AG04450 (cell line): ENCODE measurements around the gene HSD17B8. TPM values are rescaled to one million over a fixed set of nuclear protein-coding genes. Genes with fewer than 3 reads are reported as not detected.

Source experiments
- CTCF ChIA-PET: fragments of 300-600, 350-600 bp; formaldehyde crosslinking; extraction: SDS; loops from one replicate; lab custom pipeline; 2022; ENCODE audit warnings: antibody characterized with exemption, inconsistent platforms; lab: Charles Lee
- POLR2A ChIA-PET: fragments of 350-600 bp; formaldehyde crosslinking; extraction: SDS; loops from one replicate; lab custom pipeline; 2021; ENCODE audit warnings: antibody characterized with exemption, inconsistent platforms; lab: Yijun Ruan, JAX
- DNase-seq: peaks from one replicate; pipeline ENCODE4 v3.0.0-alpha.2; 2011; ENCODE audit warnings: low read depth, low spot score
- H3K27ac ChIP-seq: one replicate; pipeline ENCODE4 v1.5.1; 2012; ENCODE audit warnings: low read depth, low read length, control low read depth
- H3K27me3 ChIP-seq: one replicate; pipeline ENCODE4 v1.6.0; 2012; ENCODE audit warnings: low read length; ENCODE audit not compliant: control insufficient read depth, insufficient read depth
- H3K4me3 ChIP-seq: 2 replicates; pipeline ENCODE4 v1.5.1; 2011; ENCODE audit warnings: mild to moderate bottlenecking, low read depth, low read length, control low read depth
- H3K9me3 ChIP-seq: 2 replicates; pipeline ENCODE4 v1.5.1; 2012; ENCODE audit warnings: low read length; ENCODE audit not compliant: control insufficient read depth, insufficient read depth
- polyA minus RNA-seq: library from RNA; depleted of rRNA, polyadenylated mRNA; stranded (reverse); fragments of >200 nt; gene quantifications from 2 replicates; pipeline ENCODE4 v1.2.3, GENCODE V29; 2011; rRNA and poly(A)+ RNA removed
- polyA plus RNA-seq: library from polyadenylated mRNA; depleted of rRNA; stranded (reverse); fragments of >200 nt; gene quantifications from 2 replicates; pipeline ENCODE4 v1.2.3, GENCODE V29; 2011; rRNA removed
- TF ChIP-seq, protein P1 (sequence below): IDR thresholded peaks from 2 replicates; pipeline ENCODE4 v1.5.1; 2011; ENCODE audit warnings: low read depth, low read length, control low read depth, inconsistent platforms

Gene HSD17B8
- polyA plus RNA-seq (4.9 and 5.7 TPM in 2 replicates), polyA minus RNA-seq (3.2 and 3.8 TPM in 2 replicates)

DNA sequence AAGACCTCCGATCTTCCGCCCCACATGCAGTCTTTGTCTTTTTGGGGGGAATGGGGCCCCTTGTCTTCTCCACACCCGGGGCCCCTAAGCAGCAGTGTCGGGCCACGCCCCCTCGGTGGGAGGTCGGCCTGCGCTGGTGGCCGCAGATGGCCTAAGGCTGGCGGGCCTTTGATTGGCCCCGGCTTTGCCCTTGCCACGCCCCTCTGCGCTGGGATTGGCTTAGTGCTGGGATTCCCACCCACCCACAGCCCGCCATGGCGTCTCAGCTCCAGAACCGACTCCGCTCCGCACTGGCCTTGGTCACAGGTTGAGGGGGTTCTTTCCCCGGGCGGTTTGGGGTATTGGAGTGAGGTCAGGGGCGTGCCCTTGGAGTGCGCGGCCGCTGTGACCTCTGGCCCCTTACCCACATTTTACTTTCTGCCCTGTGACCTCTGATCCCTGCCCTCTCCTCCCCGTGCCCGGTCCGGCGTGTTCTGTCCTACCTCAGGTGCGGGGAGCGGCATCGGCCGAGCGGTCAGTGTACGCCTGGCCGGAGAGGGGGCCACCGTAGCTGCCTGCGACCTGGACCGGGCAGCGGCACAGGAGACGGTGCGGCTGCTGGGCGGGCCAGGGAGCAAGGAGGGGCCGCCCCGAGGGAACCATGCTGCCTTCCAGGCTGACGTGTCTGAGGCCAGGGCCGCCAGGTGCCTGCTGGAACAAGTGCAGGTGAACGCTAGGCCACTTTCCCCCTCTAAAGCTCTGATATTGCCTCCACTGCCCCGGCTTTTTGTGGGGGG is at the start of gene HSD17B8:
Gene HSD17B8 (plus strand): TSS at position 241 of the 776 bp plus-strand sequence. CDS start 14 bp downstream, at position 255.
- ChIA-PET POLR2A (interaction anchor here (0.6 to 1.6 kb wide), 8 partner anchors 8 to 233 kb away, joined by 3 to 5 read pairs (median 4); no protein-coding TSS in a partner anchor), CTCF (interaction anchor here (1.3 kb wide), 1 partner anchor 271 kb away, joined by 3 read pairs; no protein-coding TSS in a partner anchor)
- peak; percentile 79 for DNase-seq

GRCh38 chr6:33156561-33156960 is 47.9 kb upstream of the HSD17B8 start:
- DNase-seq, result no peak
- ChIA-PET CTCF (no interaction called here), POLR2A (no interaction called here)
- H3K27me3 ChIP-seq, result peaks cover 18% of the 10 kb centered on the region
- H3K4me3 ChIP-seq, result no peak overlapping the region
- H3K27ac ChIP-seq, result no peak overlapping the region
- H3K9me3 ChIP-seq, result peaks cover 1% of the 10 kb centered on the region; the same call in 1 of the 2 replicates
- TF ChIP-seq, protein P1, sequence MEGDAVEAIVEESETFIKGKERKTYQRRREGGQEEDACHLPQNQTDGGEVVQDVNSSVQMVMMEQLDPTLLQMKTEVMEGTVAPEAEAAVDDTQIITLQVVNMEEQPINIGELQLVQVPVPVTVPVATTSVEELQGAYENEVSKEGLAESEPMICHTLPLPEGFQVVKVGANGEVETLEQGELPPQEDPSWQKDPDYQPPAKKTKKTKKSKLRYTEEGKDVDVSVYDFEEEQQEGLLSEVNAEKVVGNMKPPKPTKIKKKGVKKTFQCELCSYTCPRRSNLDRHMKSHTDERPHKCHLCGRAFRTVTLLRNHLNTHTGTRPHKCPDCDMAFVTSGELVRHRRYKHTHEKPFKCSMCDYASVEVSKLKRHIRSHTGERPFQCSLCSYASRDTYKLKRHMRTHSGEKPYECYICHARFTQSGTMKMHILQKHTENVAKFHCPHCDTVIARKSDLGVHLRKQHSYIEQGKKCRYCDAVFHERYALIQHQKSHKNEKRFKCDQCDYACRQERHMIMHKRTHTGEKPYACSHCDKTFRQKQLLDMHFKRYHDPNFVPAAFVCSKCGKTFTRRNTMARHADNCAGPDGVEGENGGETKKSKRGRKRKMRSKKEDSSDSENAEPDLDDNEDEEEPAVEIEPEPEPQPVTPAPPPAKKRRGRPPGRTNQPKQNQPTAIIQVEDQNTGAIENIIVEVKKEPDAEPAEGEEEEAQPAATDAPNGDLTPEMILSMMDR, result no peak

More for the DNA sequence above, at the start of gene HSD17B8:
- Histone ChIP-seq H3K9me3 (peaks cover 3% of the 10 kb centered on the region; the same call in 1 of the 2 replicates), H3K4me3 (peak within 1 kb of the TSS; percentile 76), H3K27ac (peak within 1 kb of the TSS; percentile 57), H3K27me3 (no peaks in the 10 kb centered on the region)
- TF ChIP-seq, protein P1, result no peak

DNA sequence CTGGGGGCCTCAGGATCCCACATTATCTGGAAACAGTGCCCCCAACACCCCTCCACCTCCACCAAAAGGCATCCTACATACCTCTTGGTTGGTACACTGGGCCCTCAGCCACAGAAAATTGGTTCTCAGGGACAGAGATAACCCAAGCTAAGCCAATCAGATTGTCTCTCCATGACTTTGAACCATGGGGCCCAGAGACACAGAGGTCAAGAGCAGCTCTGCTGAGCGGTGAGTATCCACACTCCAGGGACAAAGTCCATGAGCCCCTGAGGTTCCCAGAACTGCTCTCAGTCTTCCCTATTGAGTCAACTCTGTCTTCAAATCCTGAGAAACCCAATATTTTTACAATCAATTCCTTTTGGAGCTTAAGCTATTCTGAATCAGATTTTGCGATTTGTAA is 47.5 kb upstream of the HSD17B8 start:
- CTCF ChIA-PET, result no interaction called here

GRCh38 chr6:33160096-33160495 is 44.4 kb upstream of the HSD17B8 start:
- Histone ChIP-seq H3K27ac (no peak overlapping the region), H3K4me3 (no peak overlapping the region), H3K9me3 (no peaks in the 10 kb centered on the region), H3K27me3 (peaks cover 10% of the 10 kb centered on the region)
- CTCF ChIA-PET, result interaction anchor here (0.7 to 4.3 kb wide), 5 partner anchors 11 to 88 kb away, joined by 3 to 20 read pairs (median 8); no protein-coding TSS in a partner anchor
- no peak for DNase-seq
- POLR2A ChIA-PET, result interaction anchor here (0.6 kb wide), 1 partner anchor 1324 kb away, joined by 7 read pairs; no protein-coding TSS in a partner anchor
- TF ChIP-seq, protein P1, result no peak

More for the DNA sequence above, 47.5 kb upstream of the HSD17B8 start:
- Histone ChIP-seq H3K4me3 (no peak overlapping the region), H3K27me3 (peaks cover 18% of the 10 kb centered on the region), H3K9me3 (no peaks in the 10 kb centered on the region), H3K27ac (no peak overlapping the region)
- TF ChIP-seq, protein P1, result no peak
- POLR2A ChIA-PET, result no interaction called here
- DNase-seq, result no peak
